K562 (cell line): Measurements from ENCODE around the gene LGR6. TPM values are rescaled to one million over a fixed set of nuclear protein-coding genes. Genes with fewer than 3 reads are reported as not detected.

Source experiments
- ATAC-seq: fragments of 200-7000 bp; cut with Tn5 transposase; 3 replicates; pipeline ENCODE4 v1.9.1; 2020; ENCODE audit warnings: moderate library complexity
- BruUV-seq: library from RNA; stranded (reverse); fragments of 400-500 nt; replicated peaks from 2 replicates; lab custom pipeline; 2021; lab: Mats Ljungman, UMichigan
- CTCF ChIA-PET: fragments of 300-600 bp; formaldehyde crosslinking; extraction: SDS; loops from one replicate; lab custom pipeline; 2021; ENCODE audit warnings: low intra/inter-chr PET ratio; lab: Yijun Ruan, JAX
- POLR2A ChIA-PET: fragments of 300-600, 350-650 bp; sonication (Branson Sonifier 250); formaldehyde crosslinking; extraction: SDS; loops from one replicate; lab custom pipeline; 2021; ENCODE audit warnings: antibody characterized with exemption, inconsistent platforms; lab: Yijun Ruan, JAX
- DNase-seq, 4 experiments: peaks; one replicate each; pipeline versions ENCODE4 v3.0.0 to v3.0.0-alpha.2; 2011 to 2018; ENCODE audit warnings: low spot score in 3 of 4, mixed read lengths in 3 of 4; ENCODE audit errors: extremely low read depth in 1 of 4
- FAIRE-seq: peaks from 2 replicates; lab custom pipeline; 2011; peaks lifted over from hg19 to GRCh38; lab: Jason Lieb, UNC
- H2AFZ ChIP-seq: 2 replicates; pipeline ENCODE4 v1.6.0; 2011; ENCODE audit warnings: low read depth, low read length, control low read depth, inconsistent platforms
- H3K27ac ChIP-seq: fragments of 200-600 bp; 3 replicates; pipeline ENCODE4 v1.8.0; 2011; ENCODE audit warnings: low read depth, mild to moderate bottlenecking, control low read depth, inconsistent platforms, low read length, moderate library complexity, mixed read lengths; ENCODE audit errors: extremely low read depth
- H3K27me3 ChIP-seq, 2 experiments: fragments of 300-600 bp in 1 of 2; 2 replicates in 1 of 2; 3 replicates in 1 of 2; pipeline versions ENCODE4 v1.6.0 to v1.8.0; 2011; ENCODE audit warnings: inconsistent platforms in 2 of 2, low read length in 2 of 2, mild to moderate bottlenecking in 1 of 2, mixed read lengths in 1 of 2, moderate library complexity in 1 of 2; ENCODE audit not compliant: control insufficient read depth in 2 of 2, insufficient read depth in 2 of 2
- H3K36me3 ChIP-seq: fragments of 300-600 bp; 3 replicates; pipeline ENCODE4 v1.8.0; 2011; ENCODE audit warnings: mild to moderate bottlenecking, low read length, inconsistent platforms; ENCODE audit not compliant: control insufficient read depth, insufficient read depth
- H3K4me1 ChIP-seq, 2 experiments: fragments of 200-600 bp in 1 of 2; replicated peaks in 1 of 2; 2 replicates in 1 of 2; 3 replicates in 1 of 2; pipeline versions ENCODE4 v1.5.1 to v1.8.0; 2011; ENCODE audit warnings: inconsistent platforms in 2 of 2, low read length in 2 of 2, mild to moderate bottlenecking in 1 of 2, mixed read lengths in 1 of 2, moderate library complexity in 1 of 2; ENCODE audit not compliant: control insufficient read depth in 2 of 2, insufficient read depth in 2 of 2
- H3K4me2 ChIP-seq: 2 replicates; pipeline ENCODE4 v1.6.1; 2011; ENCODE audit warnings: low read length, control low read depth, inconsistent platforms, mixed read lengths; ENCODE audit not compliant: insufficient read depth
- H3K4me3 ChIP-seq: fragments of 200-600 bp; sonication (generic), shearing (Covaris generic); 2 replicates; pipeline ENCODE4 v1.5.1; 2016; ENCODE audit warnings: control low read depth, inconsistent platforms
- H3K79me2 ChIP-seq: fragments of 200-600 bp; 3 replicates; pipeline ENCODE4 v1.8.0; 2011; ENCODE audit warnings: low read length, inconsistent platforms; ENCODE audit not compliant: control insufficient read depth, insufficient read depth
- H3K9ac ChIP-seq, 2 experiments: 2 replicates each; pipeline versions ENCODE4 v1.6.0 to v1.6.1; 2011; ENCODE audit warnings: low read depth in 2 of 2, low read length in 2 of 2, control low read depth in 1 of 2, inconsistent platforms in 1 of 2, mild to moderate bottlenecking in 1 of 2, mixed read lengths in 1 of 2; ENCODE audit not compliant: insufficient read depth in 1 of 2
- H3K9me1 ChIP-seq: one replicate; pipeline ENCODE4 v1.6.0; 2011; ENCODE audit warnings: inconsistent platforms, mild to moderate bottlenecking, low read length, moderate library complexity; ENCODE audit not compliant: control insufficient read depth, insufficient read depth
- H3K9me3 ChIP-seq: replicated peaks from 2 replicates; pipeline ENCODE4 v1.5.1; 2011; ENCODE audit warnings: low read depth, low read length, inconsistent platforms; ENCODE audit not compliant: control insufficient read depth, insufficient read depth
- H4K20me1 ChIP-seq: replicated peaks from 2 replicates; pipeline ENCODE4 v1.6.1; 2011; ENCODE audit warnings: low read length, inconsistent platforms, mixed read lengths; ENCODE audit not compliant: control insufficient read depth, insufficient read depth
- ELF1 ChIP-seq: fragments of 200-800 bp; sonication (Bioruptor generic); IDR thresholded peaks from 2 replicates; pipeline ENCODE4 v1.6.1; 2016; ENCODE audit warnings: missing genetic modification characterization, missing compliant biosample characterization
- ESRRA ChIP-seq: fragments of 450-650 bp; IDR thresholded peaks from 2 replicates; pipeline ENCODE4 v1.6.1; 2014; ENCODE audit warnings: low read depth, mild to moderate bottlenecking, moderate library complexity, borderline replicate concordance
- HDAC8 ChIP-seq: fragments of 450-650 bp; IDR thresholded peaks from 2 replicates; pipeline ENCODE4 v1.6.1; 2016; ENCODE audit warnings: mild to moderate bottlenecking, missing genetic modification characterization, moderate library complexity, missing compliant biosample characterization
- KLF16 ChIP-seq: IDR thresholded peaks from 2 replicates; pipeline ENCODE4 v1.6.1; 2016; ENCODE audit warnings: antibody characterized with exemption
- MED1 ChIP-seq: sonication (generic); formaldehyde crosslinking; IDR thresholded peaks from 2 replicates; pipeline ENCODE4 v1.8.1; 2023; ENCODE audit warnings: missing genetic modification reagents, borderline replicate concordance
- TBP ChIP-seq: optimal IDR thresholded peaks from 2 replicates; pipeline ENCODE3; 2011; ENCODE audit warnings: low read depth, low read length, improper control_type of control experiment
- TRIM24 ChIP-seq, 2 experiments: fragments of 450-650 bp; IDR thresholded peaks; 2 replicates each; pipeline ENCODE4 v1.6.1; 2016
- ZBTB1 ChIP-seq: sonication (generic); formaldehyde crosslinking; IDR thresholded peaks from 2 replicates; pipeline ENCODE4 v1.8.1; 2023; ENCODE audit warnings: missing genetic modification reagents, low read depth, mild to moderate bottlenecking, borderline replicate concordance
- WGBS: fragments of 100-300 bp; shearing (Covaris generic); methylation state at CpG from one replicate; pipeline ENCODE4 v1.1.6; 2016; ENCODE audit warnings: low coverage, mixed read lengths; ENCODE audit not compliant: insufficient coverage; ENCODE audit errors: missing lambda C conversion rate; 5-methylcytosine and 5-hydroxymethylcytosine counted together
- in situ Hi-C: fragments of 300-500 bp; cut with MboI; formaldehyde crosslinking; loops from 4 replicates; pipeline ENCODE4 v1.15.0; 2018; ENCODE audit warnings: inconsistent platforms, mixed read lengths
- intact Hi-C: fragments of 100-400 bp; cut with micrococcal nuclease; formaldehyde crosslinking; loops from 2 replicates; pipeline ENCODE4 v1.14.2; 2022
- polyA plus RNA-seq, 8 experiments: library from polyadenylated mRNA; depleted of rRNA in 4 of 8; stranded (reverse) in 5 of 8; unstranded in 3 of 8; fragments of >200 nt; fragmentation: Nextera tagmentation in 2 of 8; fragmentation: Illumina TruSeq in 1 of 8; extraction: Ambion mirVana in 2 of 8; extraction: Trizol in 1 of 8; gene quantifications; 2 replicates each; pipeline versions ENCODE4 v1.2.1 to v1.2.3, GENCODE V29; 2011 to 2014; ENCODE audit warnings: inconsistent platforms in 1 of 8, missing spikeins in 1 of 8
- total RNA-seq, 7 experiments: library from RNA; depleted of rRNA in 6 of 7; stranded (reverse); fragments of >200 nt in 6 of 7; fragmentation: Illumina TruSeq in 2 of 7; extraction: Trizol in 2 of 7; gene quantifications; 2 replicates each; pipeline versions ENCODE4 v1.2.1 to v1.2.3, GENCODE V29; 2011 to 2021; ENCODE audit warnings: low replicate concordance in 1 of 7
- TF ChIP-seq, protein P1 (sequence below): fragments of 250-450 bp; sonication (Bioruptor Pico); IDR thresholded peaks from 2 replicates; pipeline ENCODE4 v1.4.0; 2020

LGR6 gene
- total and polyA plus RNA-seq, 9 of the 15 experiments (the other 6 are each of a cell fraction or from before 2014, with no cell fraction given), result 0.01 to 0.54 (median 0.17) TPM; not detected in 1

DNA sequence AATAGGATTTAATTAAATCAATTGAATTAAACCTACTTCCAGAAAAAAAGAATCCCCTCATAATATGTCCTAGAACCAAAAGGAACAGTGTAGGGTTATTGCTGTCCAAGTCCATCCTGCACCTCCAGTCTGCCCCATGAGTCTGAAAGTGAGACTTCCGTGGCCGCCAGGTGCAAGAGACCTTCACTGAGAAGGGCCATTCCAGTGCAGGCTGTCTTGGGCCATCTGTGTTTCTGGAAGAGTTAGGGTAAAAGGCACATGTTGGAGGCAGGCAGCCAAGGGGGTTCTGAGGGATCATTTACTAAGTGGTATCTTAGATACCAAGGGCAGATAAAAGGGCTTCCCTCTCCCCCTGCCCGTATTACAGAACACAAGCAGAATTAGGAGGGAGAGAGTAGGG is 117.1 kb downstream of the LGR6 start:
- WGBS, result 0% methylated on average over 3 of the region's 3 CpGs
- in situ Hi-C loops (loop anchor here (25.0 kb wide), 1 partner anchor 98 kb away; no protein-coding TSS in a partner anchor), intact Hi-C loops (no loop called here)
- no peaks in the 10 kb centered on the region for H3K36me3 ChIP-seq
- ATAC-seq (no peak), FAIRE-seq (no peak), DNase-seq (no peak)
- peaks cover 15 to 57% of the 10 kb centered on the region in 2 experiments for H3K27me3 ChIP-seq
- H3K4me3 ChIP-seq, result no peak overlapping the region
- CTCF ChIA-PET, result no interaction called here
- peaks cover 8% of the 10 kb centered on the region for H4K20me1 ChIP-seq
- H3K79me2 ChIP-seq, result no peaks in the 10 kb centered on the region
- H3K4me1 ChIP-seq, result no peaks in the 10 kb centered on the region
- peaks cover under 1% of the 10 kb centered on the region for H3K9me1 ChIP-seq
- H3K9me3 ChIP-seq, result no peaks in the 10 kb centered on the region
- no TSS peak for BruUV-seq
- H3K27ac ChIP-seq, result no peak overlapping the region
- POLR2A ChIA-PET, result no interaction called here
- H3K9ac ChIP-seq, result no peak overlapping the region; a peak in 1 of 4 replicates
- TF ChIP-seq MED1 (CRISPR knock-in tag) (no peak), TRIM24 (IDR thresholded peaks at IDR 0.05) (no peak), TBP (no peak), ZBTB1 (no peak), ELF1 (tag) (no peak), KLF16 (no peak), ESRRA (no peak), HDAC8 (tag) (no peak)
- TF ChIP-seq, protein P1, sequence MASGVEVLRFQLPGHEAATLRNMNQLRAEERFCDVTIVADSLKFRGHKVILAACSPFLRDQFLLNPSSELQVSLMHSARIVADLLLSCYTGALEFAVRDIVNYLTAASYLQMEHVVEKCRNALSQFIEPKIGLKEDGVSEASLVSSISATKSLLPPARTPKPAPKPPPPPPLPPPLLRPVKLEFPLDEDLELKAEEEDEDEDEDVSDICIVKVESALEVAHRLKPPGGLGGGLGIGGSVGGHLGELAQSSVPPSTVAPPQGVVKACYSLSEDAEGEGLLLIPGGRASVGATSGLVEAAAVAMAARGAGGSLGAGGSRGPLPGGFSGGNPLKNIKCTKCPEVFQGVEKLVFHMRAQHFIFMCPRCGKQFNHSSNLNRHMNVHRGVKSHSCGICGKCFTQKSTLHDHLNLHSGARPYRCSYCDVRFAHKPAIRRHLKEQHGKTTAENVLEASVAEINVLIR (CRISPR knock-in tag), result no peak
- no peak overlapping the region for H2AFZ ChIP-seq
- H3K4me2 ChIP-seq, result no peak overlapping the region
